Measurements from ENCODE around the gene LPCAT1.

LPCAT1 gene

DNA sequence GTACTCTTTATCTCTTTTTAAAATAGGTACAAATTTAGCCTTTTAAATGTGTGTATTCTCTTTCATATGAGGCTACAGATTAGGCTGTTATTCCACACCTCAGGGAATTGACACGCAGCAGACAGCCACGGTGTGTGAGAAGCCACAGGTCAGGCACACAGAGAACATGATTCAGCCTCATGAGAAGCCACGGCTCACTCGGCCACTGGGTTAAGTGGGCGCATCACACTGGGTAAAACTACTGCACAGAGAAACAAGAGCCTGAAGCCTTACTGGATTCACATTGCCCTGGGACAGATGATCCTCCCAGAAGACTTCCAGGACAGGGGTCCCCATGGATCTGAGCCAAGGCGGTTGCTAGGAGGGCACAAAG, 28.2 kb downstream of the LPCAT1 start:
- no peak for DNase-seq (ENCODE audit: low read depth)

DNA sequence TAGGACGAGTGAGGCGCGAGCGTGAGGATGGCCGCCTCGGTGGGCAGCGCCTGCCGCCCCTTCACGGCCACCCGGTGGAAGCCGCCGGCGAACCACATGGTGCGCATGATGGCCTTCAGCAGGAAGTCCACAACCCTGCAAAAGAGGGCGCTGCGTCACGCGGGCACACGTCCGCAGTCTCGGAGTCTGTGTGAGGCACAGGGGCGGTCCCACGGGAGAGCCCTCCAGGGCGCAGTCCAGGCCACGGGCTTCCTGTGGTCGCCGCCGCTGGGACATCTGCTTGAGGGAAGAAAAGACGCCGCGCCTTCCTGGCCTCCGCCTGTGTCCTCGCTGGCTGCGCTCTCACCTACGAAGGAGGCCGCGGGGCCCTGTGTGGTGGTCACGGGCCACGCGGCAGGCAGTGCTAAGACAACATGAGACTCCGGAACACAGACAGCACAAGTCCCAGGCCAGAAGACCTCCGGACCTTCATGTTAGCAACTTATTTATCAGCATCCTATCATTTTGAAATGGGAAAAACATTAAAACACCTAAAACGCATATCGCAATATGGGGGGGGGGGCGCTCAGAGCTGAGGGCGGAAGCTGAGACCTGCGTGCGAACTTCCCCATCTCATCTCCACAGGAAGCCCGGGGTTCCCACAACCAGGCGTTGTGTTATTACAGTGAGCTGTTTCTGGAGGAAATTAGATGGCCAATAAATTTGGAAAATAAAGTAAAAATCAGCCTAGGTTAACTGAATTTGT, 28.8 kb downstream of the LPCAT1 start:
- no peak for DNase-seq (ENCODE audit: low read depth)

DNA sequence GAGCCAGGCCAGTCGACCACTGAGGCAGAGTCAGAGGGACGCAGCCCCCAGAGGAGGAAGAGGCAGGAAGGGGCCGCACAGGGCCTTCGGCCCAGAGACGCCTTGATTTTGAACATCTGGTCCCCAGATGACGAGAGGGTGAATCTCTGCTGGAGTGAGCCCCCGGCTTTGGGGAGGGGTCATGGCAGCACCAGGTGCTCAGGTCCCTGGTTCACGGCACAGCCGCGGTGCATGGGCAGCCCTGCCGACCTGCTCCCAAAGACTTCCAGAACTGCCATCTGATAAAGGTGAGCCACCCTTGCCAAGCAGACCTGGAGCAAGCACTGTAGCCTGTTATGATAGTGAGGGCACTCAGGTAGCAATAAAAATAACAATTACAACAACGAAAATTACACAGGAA, 29.8 kb downstream of the LPCAT1 start:
- DNase-seq (ENCODE audit: low read depth) = no peak

DNA sequence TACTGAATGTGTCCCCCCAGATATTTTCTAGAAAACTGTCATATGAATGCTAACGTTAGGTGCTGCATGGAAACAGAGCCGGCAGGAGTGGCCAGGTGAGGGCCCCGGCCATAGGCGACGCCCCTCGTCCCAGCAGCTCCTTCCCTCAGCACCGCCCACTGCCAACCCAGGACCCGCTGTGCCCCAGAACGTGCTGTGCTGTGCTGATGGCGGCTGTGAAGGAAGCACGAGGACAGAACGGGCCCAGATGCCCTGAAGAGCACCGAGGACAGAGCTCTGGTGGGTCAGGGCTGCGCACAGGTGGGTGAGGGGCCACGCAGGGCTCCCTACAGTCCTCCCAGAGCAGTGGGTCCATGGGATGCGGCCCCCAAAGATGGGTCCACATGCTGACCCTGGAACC, 30.3 kb downstream of the LPCAT1 start:
- DNase-seq (ENCODE audit: low read depth) = no peak

DNA sequence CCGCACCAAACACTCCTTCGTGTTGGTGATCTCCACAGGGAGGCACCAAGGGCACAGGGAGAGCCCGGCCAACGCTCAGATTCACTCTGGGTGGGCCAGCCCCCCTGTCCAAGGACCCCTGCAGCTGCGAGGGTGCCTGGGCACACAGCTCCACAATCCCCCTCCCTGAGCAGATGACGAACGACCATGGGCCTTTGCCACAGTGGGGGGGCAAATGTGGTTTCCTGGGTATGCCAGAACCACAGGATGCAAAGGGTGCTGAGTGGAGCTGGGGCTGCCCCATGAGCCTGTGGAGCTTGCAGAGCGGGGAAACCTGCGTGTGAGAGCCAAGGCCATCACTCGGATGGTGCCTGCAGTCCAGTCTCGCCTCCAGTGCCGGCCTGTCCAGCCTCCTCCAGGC, 31.0 kb downstream of the LPCAT1 start:
- DNase-seq (ENCODE audit: low read depth) = no peak

DNA sequence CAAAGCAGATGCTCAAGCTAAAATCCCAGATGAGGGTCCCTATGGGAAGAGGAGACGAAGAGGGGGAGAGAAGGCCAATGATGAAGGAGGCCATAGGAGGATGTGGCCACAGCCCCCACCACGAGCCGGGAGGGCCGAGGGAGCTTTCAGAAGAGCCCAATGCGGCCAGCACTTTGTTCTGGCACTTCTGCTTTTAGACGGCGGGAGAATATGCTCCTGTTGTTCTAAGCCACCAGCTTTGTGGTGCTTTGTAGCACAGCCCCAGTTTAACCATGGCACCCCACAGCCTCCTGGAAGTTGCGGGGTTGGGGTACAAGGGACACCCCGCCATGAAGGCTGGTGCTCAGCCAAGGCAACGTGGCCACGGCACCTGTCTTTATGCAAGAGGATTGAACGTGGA, 33.4 kb downstream of the LPCAT1 start:
- no peak for DNase-seq (ENCODE audit: low read depth)

DNA sequence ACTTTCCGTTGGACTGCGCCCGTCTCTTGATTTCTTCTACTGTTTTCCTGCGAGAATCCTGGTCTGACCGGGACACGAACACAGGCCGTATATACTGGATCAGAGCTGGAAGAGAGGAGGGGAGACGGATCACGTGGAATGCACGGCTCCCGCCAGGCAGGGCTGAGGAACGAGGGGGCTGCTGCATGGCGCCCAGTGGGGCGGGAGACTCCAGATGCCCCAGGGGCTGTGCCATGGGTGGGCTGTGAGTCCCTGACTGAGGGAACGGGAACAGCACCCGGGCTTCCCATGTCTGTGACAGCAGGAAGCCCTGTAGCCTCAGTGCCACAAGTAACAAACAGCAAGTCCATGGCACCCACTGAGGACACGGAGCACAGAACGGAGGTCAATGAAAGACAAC, 34.0 kb downstream of the LPCAT1 start:
- no peak for DNase-seq (ENCODE audit: low read depth)

DNA sequence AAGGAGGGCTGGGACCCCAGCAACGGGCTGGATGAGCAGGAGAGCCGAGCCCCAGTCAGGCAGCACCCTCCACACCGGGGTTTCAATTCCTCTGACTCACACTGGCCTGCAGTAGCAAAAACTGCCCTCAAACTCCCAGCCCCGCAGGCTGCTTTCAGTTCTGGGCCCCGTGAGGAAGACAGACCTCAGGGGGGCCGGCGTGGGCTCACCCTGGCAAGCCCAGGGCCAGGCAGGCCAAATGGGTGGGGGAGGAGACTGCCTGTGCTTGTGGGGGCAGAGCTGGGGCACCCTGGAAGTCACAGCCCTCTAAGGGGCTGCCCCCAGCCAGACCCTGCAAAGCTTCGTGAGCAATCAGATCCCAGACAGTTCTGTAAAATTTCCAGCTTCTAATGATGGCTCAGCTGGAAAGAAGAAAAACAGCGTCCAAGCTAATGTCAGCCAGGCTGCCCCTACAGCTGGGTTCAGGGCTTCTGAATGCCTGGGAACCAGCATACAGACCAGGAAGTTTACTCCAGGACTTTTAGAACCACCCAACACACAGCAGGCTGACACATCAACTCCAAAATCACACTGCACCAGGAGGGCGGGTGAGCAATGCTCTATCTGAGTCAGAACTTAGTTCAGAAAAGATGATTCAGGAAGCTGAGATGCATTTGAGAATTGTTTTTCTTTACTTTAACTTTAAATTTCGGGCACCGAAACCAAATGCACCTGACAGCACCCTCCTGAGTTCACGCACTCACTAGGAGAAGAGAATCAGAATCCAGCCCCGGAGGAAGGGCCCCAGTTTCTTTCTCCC, 34.7 kb downstream of the LPCAT1 start:
- DNase-seq (ENCODE audit: low read depth) = peak; percentile 49

DNA sequence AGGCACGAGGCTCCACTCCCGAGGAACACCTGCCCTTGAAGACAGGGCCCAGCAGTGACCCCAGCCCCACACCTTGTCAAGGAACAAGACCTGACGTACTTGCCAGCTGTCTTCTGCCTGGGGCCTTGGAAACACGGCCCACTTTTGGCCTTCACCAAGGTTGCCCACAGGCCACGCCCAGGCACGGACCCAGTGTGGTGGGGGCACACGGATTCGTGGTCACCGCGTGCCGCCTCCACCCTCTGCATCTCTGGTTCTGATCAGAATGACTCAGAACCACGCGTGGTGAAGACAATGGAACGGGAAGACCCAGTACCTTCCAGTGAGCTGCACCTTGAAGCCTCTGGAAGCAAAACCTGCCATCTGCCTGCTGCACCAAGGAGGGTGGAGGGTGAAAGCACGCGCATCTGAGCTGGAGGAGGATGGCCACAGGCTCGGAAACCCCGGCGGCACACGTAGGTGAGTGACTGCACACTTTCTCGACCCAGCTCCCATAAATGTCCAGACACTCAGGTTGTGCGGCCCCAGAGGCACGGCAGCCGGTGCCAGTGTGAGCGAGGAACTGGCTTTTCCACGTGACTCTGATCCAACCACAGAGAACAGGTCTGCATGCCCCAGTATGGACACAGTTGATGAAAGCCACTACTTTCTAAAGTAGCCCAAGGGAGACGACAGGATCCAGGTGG, 36.5 kb downstream of the LPCAT1 start:
- no peak for DNase-seq (ENCODE audit: low read depth)

DNA sequence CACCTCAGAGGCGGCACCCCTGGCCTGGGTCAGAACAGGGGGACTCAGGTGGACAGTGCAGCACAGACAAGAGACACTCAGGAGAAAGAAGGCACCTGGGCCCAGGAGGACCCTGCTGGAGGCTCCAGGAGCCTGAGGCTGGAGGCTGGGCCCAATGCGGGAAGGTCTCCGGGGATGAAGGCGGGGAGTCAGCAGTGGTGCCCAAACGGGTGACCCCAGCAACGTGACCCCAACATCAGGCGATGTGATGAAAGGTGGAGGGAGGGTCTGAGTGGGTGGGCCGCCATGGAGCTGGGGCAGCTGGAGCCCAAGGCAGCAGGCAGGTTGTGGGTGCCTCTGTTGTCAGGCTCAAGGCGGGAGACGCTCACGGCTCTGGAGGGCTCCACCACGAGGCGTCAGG, 37.5 kb downstream of the LPCAT1 start:
- DNase-seq (ENCODE audit: low read depth) = no peak

DNA sequence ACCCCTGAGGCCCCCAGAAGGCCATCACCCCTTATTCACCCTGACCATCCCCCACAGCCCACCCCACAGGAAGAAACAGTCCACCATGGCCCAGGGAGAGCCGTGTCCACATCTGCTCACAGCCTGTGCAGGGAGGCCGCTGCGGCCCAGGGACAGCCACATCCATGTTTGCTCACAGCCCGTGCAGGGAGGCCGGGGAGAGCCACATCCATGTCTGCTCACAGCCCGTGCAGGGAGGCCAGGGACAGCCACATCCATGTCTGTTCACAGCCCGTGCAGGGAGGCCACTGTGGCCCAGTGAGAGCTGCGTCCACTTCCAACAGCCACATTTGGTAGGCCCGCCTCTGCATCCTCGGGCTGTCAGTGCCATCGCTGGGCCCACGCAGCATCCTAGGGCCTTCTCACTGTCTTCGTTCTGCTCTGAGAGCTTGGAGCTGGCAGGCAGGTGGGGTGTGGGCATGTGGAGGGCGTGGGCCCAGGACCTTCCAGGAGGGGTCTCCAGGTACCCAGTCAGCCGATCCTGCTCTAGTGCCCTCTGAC, 38.1 kb downstream of the LPCAT1 start:
- no peak for DNase-seq (ENCODE audit: low read depth)

DNA sequence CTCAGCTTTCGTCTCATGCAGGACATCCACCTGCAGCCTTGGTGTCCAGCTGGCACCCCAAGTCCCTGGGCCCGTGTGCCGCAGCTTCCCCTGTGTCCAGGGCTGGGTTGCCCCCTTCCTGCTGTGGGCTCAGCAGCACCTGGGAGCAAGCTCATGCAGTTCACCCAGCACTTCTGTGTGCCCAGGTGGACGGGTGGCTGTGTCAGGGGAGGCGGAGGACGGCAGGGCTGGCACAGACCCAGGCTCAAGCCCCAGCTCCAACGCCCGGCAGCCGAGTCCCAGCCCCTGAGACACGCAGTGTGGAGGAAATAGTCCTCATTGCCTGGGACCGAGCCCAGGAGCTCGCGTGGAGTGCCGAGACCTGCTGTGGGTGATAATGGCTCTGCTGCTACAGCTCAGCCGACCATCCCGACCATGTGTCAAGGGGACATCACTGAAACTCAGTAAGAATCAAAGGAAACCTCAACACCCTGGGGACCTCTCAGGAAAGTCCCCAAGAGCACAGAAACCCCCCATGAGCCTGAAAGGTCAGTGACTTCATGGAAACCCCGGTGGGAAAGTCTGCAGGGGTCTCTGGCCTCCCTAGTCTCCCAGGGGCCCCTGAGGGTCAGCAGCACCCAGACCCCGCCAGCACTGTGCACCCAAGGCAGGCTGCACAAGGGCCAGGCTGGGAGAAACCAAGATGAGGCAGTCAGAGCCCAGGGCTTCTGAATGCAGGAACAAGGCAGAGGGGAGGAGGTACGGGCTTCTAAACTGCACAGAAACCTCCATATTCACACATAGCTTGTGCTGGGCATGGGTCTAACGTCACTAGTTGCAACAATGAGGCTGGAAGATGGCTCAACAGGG, 38.8 kb downstream of the LPCAT1 start:
- DNase-seq (ENCODE audit: low read depth) = no peak

DNA sequence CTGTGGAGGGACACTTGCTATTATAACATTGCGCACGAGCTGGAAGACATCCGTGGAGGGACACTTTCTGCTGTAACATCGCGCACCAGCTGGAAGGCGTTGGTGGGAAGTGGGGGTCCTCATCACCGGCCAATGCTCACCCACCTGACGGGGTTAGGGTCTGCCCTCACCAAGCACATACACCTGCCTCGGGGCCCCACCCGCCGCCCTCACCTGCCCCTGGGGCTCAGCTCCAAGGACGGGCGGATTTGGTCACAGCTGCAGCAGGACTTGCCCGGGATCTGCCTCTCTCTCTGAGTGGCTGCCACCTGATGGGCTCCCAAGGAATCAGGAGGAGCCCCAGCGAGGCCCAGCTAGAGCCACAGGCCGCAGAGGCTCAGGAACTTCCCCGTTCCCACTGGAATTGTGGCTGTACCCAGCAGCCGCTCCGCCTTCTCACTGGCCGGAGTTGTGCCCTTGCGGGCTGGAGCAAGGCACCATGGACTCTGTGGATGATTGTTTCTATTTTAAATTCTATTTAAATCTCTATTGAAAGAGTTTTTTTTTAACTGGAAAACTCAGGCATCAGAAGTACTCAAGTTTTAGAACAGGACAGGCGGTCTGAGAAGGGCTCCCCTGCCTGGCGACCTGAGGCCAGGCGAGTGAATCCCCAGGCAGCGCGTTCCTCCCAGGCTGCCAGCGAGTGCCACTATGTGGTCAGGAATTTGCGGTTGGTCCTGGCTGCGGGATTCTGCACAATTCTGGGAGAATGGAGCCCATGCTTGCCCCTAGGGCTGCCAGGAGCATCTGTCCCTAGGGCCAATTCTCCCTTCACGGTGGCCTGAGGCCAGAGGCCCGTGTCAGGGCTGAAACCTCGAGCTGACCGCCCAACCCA, 39.7 kb downstream of the LPCAT1 start:
- DNase-seq (ENCODE audit: low read depth) = no peak

DNA sequence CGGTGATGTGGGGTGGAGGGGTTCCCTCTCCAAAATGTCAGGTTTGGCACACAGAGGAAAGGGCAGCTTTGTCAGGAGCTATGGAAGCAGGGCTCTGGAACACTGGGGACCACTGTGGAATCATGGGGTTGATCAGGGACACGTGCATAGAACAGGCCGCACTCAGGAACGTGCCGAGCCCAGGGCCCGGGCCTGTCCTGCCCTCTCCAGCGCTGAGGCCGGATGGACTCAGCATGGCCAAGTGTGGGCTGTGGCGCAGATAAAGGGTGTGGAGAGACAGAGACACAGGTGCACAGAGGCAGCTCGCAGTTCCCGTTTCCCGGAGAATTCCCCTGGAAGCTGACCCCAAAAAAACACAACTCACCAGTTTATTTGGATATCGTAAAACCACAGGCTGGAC, 40.7 kb downstream of the LPCAT1 start:
- DNase-seq (ENCODE audit: low read depth) = no peak

DNA sequence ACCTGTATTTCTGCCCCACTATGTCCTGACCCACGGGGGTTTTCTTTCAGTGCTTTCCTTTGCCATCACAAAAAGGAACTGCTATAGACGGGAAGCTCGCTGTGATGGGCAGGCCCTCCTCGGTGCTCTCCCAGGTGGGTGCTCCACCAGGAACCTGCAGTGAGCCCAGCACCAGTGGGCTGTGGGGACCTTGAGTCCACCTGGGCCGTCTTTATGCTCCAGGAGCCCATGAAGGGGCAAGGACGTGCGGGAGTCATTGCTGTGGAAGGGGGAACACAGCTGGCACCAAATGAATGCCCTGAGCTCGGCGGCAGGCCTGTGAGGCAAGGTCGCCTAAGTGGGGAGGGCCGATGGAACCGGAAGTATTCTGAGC, 41.8 kb downstream of the LPCAT1 start:
- no peak for DNase-seq (ENCODE audit: low read depth)

DNA sequence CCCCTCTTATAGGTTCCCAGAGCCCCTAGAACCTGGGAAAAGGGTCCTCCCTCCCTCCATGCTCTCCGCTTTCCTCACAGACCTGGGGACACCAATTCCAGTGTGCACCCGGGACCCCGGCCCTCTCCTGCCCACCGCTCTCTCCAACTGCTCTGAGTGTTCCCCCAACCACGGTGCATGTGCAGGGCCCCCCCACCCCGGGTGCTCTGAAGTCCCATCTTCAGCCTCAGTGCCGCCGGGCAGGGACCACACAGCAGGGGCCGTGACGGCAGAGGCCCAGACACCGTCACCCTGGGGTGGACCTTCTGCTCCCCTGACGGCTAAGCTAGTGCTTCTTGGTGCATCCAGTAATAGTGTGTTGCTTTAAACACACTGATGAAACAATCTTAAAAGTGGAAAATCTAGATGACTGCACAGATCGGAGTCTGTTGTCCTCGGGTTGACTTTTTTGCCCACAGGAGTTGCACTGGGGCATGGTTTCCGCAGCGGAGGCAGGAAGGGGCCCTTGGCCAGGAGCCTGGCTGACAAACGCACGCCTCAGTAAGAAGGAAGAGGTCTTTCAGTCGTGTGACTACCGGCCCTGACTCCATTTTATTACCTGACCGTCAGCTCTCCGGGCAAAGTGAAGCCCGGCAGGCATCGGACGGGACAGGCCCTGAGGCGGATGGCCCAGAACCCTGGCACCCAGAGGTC, 42.3 kb downstream of the LPCAT1 start:
- DNase-seq (ENCODE audit: low read depth) = no peak

DNA sequence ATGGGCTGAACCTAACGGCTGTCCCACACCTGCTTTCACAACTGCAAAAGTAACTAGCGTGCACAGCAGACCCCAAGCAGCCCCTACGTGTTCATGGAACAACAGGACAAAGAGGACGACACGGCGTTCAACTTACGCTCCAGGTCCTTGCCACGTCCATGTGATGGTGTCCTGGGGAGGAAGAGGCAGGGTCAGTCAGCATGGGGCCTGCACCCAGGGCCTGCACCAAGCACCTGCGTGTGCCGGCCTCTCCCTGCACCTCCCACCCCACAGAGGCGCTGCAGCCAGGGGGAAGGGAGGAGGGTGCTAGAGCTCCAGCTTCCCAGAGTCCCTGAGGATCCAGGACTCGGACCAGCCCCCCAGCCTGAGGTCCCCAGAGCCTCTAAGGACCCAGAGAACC, 43.0 kb downstream of the LPCAT1 start:
- no peak for DNase-seq (ENCODE audit: low read depth)

DNA sequence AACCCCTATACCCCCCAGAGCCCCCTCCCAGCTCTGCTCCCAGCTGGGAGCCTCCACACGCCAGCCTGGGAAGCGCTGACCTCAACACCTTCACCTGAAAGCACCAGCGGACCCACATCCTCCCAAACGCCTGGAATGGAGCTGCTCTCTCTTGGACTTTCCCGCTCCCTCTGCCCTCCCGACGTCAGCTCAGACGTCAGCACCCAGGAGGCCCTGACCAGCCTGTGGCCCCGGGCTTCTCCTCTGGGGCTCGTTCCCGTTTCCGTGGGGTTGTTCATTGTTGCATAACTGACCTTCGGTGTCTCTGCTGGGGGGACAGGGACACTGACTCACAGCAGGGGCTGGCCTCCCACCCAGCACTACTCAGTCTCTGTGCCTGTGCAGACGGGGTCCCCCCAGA, 43.5 kb downstream of the LPCAT1 start:
- DNase-seq (ENCODE audit: low read depth) = no peak

DNA sequence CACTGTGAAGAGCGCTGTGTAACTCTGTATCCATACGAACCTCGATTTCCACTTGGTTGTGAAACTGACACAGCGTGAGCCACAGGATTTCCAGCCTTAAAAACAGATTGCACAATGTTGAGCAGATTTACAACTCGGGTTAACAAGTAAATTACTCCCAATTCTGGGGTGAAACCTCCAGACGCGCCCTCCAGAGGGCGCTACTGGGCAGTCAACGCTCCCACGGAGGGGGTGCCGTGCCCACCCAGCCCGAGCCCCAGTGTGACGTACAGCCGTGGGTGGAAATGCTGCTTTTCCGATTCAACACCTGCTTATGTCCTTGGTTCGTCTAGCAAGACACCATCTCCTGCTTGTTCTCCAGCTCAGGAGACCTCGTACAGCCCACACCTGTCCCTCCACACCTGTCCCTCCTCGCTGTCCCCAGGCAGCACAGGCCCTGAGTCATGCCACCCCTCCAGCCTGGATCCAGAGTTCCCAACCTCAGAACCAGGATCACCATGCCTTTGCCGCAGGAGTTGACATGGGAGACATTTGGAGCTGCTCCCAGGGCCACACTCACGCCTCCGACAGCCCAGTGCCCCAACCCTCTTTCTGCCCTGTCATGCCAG, 44.1 kb downstream of the LPCAT1 start:
- DNase-seq (ENCODE audit: low read depth) = peak; percentile 32

DNA sequence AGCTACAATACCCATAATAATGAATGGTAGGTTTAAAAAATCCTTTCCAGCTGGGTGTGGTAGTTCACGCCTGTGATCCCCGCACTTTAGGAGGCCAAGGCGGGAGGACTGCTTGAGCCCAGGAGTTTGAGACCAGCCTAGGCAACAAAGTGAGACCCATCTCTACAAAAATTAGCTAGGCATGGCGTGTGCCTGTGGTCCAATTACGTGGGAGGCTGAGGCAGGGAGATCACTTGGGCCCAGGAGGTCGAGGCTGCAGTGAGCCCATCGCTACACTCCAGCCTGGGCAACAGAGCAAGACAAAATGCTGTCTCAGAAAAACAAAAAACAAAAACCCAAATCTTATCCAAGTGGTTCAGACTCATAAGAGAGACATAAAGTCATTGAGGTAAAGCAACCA, 44.7 kb downstream of the LPCAT1 start:
- DNase-seq (ENCODE audit: low read depth) = no peak

Data from activated T-cell treated with anti-CD3 and anti-CD28 coated beads for 48 hours (primary cell).